HTERT RPE-1 (cell line): ENCODE data around the gene WDSUB1.

Source experiments
- in situ Hi-C: fragments of 300-500 bp; cut with MboI; formaldehyde crosslinking; loops from 4 replicates; pipeline ENCODE4 v1.14.3; 2020; ENCODE audit warnings: low sequenced_read_pairs

The WDSUB1 gene

DNA sequence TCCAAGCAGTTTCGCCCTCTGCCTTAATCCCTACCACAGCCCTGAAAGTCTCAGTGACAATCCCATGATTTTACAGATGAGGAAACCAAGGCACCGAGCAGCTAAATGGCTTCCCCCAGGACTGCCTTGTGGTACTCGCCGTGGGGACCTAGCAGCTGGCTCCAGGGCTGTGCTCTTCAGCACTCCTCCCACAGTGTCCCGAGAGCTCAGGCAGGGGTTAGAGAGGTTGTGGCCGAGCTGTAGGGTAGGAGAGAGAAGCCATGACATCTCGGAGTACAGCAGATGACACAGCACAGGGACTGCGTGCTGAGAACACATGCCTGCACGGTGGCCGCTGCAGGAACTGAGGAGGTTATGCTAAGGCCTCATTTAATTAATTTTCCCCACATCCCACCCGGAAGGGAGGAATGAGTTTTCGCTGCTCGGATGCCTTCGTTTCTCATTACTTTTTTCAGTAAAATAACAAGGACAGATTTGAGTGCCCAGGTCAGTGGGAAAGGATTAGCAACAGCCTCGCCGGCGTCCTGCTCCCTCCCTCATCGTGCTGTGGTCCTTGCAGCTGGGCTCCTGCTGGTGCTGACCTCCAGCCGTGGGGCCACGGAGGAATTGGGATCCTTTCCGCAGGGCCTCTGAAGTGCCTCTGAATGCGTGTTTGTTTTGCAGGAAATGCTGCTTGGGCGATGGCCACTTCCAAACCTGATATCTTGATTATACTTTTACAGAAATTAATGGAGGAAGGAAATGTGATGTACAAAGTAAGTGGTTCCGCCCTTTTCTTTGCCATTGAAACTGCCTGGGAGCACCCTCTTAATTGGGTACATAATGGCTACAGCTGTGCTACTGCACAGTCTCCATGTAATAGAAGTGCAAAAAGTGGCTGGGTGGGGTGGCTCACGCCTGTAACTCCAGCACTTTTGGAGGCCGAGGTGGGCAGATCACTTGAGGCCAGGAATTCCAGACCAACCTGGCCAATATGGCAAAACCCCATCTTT is 61.2 kb downstream of the WDSUB1 start:
- in situ Hi-C loops = no loop called here

DNA sequence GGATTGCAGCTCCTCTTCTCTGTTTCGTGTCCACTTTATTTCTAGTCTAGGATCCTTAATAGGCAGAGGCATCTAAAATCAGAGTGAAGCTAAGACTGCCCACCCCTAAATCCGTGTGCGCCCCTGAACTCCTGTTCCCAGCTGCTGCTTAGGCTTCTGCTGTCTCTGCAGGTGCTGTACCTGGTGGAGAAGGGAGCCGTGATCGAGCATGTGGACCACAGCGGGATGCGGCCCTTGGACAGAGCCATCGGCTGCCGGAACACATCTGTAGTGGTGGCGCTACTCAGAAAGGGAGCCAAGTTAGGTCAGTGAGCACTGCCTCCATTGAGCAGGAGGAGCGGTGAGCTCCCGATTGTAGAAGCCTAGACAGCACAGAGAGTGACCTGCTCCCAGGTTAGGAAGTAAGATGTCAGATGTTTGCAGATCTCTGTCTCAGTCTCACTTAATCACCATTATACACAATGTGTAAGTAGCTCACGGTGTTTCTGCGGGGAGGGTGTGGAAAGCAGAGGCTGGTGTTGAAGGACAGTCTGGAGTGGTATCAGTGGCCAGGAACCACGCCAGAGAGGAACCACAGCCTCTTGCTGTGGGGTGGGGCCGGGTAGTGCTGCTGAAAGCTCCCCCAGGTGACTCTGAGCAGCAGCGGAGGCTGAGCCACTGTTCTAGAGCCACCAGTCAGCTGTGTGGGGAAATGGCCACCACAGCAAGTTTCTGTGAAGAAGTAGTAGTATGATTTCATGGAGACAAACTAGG is 62.3 kb downstream of the WDSUB1 start:
- in situ Hi-C loops = no loop called here

DNA sequence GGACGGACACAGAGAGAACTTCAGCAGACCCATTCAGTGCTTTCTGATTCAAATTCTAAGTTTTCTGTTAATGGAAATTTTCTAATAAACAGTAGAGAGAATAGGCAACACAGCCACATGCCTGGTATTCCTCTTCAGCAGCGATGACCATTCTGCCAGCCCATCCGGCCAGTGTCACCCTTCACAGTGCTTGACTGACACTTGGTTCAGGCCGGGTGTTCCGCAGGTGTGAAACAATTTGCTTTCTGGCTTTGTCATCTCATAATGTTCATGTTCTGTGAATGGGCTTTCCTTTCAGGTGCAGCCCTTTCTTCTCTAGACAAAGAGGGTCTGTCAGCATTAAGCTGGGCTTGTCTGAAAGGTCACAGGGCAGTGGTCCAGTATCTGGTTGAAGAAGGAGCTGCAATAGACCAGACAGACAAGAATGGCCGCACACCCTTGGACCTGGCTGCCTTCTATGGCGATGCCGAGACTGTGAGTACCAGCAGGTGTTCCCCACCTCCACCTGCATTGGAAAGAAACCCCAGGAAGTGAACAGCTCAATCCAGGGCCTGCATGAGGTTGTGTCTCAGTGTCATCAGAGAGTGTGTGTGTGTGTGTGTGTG is 67.0 kb downstream of the WDSUB1 start:
- in situ Hi-C loops = no loop called here

DNA sequence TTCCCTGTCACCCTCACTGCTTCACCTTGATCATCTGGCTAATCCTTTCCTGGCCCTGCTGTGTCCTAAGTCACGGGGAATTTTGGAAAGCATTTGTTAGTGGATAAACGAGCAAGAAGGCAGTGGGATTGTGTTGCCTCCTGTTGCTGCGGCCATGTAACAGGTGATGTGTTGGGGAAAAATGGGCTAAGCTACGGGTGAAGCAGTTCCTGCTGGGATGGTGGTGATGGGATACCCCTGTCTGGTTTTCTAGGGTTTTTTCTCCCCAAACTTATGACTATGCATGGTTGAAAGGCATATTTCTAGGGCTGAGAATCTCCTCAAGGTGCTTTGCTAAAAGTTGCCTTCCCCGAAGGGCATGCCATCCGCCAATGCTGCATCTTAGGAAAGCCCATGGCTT is 68.1 kb downstream of the WDSUB1 start:
- in situ Hi-C loops = no loop called here

DNA sequence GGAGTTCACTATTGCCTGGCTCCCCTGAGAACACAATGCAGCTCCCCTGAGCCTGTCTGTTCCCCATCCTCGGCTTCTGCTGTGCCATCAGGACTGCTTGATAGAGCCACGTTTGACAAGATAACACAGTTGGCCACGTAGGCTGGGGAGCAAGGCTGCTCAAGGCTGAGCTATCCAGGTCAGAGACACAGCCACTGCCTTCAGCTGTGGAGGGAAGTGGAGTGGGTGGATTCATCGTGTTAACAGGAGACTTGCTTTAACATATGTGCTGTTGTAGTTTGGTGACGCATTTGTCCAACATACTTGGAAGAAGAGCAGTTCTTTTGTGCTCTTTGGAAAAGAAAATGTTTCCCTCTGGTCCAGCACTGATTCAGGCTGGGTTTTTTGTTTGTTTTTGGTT is 68.8 kb downstream of the WDSUB1 start:
- in situ Hi-C loops = no loop called here

DNA sequence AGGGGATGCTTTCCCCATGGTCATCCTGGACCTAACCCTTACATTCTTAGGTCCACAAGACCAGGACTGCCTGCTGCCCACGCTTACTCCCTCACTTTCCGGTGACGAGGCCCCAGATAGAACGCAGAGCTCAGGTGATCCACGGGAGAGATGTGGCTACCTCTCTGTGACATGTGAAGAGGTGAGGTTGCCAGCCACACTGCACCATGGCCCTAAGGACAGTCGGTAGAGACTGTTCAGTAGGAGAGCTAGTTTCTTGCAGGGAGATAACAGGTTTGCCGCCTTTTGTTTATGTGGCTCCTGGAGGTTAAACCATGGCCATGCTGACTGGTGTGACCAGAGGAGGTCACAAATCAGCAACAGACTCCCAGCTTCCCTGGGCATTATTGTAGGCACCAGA is 71.4 kb downstream of the WDSUB1 start:
- in situ Hi-C loops = no loop called here

DNA sequence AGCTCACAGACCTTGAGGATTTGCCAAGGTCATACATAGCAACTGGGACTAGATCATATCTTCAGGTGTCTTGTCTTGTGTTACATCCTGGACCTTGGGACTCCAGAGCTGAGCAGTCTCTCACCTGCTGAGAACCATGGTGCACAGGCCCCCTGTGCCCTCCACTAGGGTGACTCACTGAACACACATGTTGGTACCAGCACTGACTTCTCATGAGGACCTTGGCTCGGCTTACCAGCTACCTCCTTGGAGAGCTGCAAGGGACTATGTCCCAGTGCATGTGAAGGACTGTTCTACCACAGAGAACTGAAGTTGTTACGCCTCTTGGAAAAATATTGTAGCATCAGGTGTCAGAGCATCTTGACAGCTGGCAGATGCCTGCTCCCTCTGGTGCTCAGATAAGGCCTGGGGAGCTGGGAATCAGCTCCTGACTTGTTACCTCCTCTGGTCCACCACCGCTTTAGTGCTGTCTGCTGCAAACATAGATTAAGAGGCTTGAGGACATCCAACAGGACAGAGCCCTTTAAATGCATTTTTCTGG is 72.1 kb downstream of the WDSUB1 start:
- in situ Hi-C loops = no loop called here

DNA sequence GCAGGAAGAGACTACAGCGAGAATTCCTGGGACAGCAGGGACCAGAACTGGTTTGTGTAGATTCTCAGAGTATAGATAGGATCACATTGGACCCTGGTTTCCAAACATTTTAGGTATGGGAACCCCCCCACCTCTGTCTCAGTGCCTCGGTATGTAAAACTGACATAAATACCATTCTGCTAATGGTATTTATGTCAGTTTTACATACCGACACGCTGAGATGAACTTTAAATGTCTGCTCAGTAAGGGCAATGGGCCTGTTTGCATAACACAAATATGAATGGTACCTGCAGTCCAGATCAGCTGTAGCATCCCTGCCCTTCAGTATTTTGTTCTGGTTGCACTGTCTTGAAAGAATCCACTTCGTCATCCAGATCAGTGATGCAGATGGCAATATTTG is 73.2 kb downstream of the WDSUB1 start:
- in situ Hi-C loops = no loop called here

DNA sequence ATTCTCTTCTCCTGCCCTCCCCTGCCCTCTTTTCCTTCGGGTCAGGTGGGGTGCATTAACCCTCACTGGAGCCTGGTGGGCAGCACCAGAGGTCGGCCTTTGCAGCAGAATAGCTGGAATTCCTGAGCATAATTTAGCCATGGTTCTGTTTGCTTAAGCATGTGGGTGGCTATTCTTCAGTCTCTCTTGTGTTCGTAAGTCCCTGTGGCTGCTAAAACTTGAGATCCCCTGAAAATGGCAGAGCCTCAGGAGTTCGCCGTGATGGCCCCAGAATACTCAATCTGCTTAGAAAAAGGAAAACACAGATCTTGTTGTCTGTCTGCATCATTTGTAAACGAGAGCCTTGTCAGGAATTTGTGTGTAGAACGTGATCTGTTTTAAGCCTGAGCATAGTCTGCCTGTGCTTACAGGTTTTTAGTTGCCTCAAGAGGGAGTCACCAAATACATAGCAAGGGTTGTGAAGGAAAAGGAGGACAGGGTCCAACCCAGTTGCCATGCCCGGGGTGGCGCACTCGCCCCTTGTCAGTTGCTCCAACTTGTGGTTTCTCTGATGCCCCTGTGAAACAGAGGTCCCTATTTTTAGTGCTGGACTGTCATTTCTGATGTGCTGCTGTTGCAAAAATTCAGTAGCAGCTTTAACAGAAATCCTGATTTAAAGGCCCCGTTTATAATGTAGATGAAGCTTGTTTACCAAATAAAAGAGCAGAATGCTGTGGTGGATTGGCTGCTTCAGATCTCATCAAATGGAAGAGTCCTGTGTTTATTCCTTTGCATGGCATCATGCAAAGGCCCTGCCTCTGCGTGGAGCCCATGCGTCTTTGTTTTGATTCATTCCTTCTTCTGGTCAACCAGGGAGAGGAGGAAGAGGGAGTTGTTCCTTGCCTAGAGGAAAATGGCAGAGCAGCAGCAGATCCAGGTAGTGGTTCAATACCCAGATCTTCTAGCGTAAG is 74.8 kb downstream of the WDSUB1 start:
- in situ Hi-C loops = no loop called here

DNA sequence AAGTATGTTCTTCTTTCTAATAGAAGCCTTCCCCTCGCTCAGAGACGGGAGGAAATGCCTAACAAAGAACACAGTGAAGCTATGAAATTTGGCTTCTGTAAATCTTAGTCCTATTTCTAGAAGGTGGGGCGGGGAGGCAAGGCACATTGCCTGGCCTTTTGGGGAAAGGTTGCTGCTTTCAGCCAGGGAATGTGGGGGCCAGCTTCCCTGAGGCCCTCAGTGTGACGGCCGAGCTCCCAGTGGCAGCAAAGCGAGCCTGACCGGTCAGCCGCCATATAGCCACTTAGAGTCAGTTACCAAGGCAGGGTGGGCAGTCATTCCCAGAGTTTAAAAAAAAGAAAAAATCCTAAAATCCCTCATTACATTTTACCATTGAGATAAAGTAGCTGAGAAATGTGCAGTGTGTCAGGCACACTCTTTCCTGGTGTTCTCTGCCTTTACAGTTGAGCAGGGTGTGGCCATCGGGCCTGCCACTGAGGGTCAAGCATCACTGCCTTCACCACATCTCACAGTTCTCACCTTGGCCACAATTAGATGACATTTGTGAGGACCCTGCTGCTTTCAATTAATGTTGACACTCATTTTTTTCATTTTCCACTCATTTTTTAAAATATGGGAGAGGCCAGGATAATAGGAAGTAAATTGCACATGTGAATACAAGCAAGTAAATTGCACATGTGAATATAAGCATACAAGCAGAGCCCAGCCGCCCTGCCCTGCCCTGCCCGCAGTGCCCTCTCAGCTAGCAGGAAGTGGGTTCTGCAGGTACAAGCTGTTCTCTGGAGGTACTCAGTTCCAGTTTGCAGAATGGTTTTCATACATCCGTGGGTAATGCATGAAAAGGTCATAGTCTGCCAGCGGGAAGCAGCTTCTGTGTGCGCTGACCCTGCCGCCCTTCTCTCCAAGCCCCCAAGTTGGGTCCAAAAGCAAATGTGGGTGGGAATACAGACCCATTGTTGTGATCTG is 76.9 kb downstream of the WDSUB1 start:
- in situ Hi-C loops = no loop called here

DNA sequence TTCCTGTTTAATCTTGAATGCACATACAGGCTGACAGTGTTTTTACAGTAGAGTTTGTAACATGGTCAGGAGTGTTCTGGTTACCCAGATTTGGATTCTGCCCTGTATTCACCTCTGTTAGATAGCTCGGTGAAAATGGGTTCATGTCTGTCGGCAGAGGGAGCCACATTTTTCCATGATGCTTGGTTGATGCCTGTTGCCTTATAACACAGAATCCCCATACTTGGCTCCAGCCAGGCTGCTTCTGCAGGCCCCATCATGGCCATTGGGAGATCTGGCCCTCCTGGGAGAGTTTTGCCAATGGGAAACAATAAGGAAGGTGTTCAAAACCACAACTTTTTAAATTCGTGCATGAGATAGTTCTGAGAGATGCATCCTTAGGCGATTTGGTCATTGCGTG is 78.1 kb downstream of the WDSUB1 start:
- in situ Hi-C loops = no loop called here

DNA sequence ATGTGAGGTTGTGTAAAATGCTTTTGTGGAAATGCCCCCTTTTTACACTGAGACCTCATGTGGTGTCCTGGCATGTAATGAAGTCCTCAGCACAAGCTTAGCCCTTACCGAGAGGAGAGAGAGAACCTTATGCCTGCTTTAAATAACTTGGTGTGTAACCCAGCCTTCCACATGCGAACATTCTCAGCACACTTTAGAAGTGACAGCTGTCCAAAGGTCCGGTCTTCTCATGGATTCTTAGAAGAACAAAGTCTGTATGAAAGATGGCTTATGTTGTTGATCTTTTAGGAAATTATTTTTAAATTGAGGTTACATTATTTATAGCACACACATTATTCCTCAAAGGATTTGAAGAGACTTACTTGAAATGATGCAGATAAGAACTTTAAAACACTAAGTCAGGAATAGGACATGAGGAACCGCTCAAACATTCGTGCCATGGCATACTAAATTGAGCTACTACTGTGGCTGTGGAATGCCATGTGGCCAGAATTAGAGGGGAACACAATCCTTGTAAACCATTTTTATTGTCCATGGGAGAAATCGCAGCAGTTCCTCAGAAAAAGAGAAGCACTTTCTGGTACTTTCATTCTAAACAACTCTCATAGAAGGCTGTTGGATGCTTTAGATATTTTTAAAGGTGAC is 79.6 kb downstream of the WDSUB1 start:
- in situ Hi-C loops = no loop called here

DNA sequence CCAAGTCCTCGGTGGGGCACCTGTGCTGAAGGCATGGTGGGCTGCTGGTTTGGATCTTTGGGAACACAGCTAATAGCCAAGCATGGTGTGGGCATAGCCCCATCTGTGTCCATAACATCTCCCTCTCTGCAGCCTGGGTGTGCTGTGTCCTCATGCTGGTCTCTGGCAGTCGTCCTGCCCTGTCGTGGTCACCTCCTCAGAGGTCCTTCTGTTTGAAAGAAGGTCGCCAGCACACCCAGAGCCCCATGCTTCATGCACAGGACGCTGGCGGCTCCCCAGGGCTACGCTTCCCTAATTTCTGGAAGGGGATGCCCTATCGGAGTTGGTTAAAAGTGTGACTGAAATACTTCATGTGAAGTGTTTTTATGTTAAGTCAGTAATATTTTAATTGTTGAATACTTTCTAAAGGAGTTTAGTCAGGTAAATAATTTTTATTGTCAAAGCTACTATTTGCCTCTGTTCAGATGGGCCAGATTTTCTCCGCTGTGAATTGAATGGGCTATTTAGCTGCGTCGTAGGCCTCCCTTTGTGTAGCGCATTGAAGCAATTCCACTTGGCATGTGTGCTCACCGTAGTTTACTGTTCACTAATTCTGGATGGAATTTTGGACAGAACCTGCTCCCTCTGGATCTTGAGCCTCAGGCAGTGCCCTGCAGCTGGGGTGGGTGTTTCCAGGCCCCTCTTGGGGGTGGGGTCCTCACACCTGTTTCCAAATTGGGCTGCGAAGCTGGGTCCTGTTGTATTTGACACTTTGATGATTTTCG is 81.9 kb downstream of the WDSUB1 start:
- in situ Hi-C loops = no loop called here

DNA sequence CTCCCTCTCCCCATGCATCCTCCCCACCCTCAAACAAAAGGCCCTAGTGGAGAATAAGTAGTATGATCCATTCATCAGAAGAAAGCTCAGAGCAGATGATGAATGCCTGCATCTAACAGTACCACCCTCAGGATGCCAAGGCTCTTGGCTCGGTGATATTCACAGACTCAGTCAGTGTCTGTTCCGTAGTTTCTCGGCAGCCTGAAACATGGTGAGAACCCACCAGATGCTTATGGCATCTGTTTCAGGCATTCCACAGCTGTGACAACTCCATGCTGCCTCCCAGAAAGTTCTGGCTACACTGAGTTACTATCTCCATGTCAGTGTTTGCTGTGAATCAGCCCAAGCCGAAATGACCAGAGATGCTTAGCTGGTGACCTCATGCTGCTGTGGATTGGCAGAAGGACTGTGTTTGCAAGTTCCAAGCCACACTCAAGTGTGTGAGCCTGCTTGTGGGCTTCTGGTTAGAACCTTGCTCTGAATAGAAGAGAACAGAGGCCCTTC is 83.9 kb downstream of the WDSUB1 start:
- in situ Hi-C loops = no loop called here

DNA sequence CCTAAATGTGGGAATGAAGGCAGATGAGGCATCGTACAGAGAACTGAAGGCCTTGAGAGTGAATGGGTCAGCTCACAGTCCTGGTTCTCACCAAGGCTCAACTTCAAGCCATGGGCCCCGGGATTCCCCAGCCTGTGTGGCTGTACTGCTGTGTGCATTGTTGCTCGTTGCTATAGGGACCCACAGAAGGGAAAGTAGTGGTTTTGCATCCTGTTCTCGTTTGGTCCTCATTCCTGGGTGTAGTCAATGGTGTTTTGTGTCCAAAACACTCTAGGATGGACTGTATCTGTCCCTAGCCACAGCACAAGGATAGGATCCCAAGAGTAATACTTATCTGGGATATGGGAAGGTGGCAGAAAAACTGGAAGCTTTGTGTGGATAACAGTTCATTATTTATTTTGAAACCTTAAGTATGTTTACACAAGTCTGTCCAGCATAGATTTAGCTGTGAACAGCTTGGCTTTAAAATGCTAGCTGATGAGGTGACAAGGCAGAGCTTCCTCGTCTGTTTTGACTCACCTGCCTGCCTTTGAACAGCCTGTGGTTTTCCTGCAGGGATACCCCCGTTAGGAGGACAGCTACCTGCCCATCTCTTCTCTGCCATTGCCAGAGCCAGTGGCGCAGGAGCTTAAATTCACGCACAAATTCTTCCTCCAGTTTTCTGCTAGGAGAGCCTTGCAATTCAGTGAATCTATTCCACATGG is 85.0 kb downstream of the WDSUB1 start:
- in situ Hi-C loops = no loop called here

DNA sequence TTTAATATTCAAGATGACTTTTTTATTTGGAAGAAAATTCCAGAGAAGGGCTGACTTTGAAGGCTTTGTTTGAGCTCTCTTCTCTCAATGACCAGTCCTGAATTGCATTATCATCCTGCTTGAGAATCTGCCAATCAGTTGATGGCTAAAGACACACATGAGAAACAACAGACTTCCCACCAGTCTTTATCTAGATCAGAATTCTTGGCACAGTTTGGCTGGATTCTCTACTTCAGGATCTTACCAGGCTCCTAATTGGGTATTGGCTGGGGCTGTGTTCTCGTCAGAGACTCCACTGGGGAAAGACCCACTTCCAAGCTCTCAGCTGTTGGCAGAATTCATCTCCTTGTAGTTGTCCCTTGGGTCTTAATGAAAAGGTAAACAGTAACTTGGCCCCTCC is 86.0 kb downstream of the WDSUB1 start:
- in situ Hi-C loops = no loop called here
